ENCODE measurements around the gene DHRSX.
"Not testable (repeated sequence)": the region's sequence is repeated elsewhere in the genome, so short reads cannot be mapped to it uniquely, and the experiment has no call there.

The DHRSX gene

DNA sequence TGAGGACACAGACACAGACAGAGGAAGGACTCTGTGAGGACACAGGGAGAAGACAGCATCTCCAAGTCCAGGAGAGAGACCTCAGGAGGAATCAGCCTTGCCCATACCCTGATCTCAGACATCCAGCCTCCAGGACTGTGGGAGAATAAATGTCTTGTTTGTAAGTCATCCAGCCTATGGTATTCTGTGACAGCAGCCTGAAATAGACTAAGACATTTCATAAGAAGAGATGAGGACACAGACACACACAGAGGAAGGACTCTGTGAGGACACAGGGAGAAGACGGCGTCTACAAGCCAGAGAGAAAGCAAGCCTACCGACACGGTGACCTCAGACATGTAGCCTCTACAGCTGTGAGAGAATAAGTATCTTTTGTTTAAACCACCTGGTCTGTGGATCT lies 112.1 kb downstream of the DHRSX start:
- no peak for DNase-seq

DNA sequence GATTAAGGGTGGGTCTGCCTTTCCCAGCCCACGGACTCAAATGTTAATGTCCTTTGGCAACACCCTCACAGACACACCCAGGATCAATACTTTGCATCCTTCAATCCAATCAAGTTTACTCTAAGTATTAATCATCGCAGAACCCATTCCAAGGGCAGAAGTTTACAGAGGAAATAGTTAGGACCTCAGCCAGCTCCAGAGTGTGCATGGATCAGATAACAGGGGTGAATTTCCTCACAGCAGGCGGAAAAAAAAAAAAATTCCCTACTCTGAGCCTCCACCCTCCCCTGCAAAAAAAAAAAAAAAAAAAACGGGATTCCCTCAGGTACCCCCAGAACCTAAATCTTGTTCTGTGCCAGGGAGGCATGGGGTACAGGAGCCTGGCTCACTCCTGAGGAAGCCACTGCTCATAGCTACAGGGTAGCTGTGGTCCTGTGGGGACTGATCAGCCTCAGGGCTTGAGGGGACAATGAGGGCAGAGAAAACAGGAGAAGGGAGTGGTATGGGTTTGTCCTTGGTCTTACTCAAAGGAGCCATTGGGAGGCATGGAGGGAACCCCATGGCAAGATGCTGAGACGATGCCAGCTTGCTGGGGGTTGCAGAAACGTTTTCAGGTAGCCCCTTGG lies 113.0 kb downstream of the DHRSX start:
- DNase-seq: no peak

DNA sequence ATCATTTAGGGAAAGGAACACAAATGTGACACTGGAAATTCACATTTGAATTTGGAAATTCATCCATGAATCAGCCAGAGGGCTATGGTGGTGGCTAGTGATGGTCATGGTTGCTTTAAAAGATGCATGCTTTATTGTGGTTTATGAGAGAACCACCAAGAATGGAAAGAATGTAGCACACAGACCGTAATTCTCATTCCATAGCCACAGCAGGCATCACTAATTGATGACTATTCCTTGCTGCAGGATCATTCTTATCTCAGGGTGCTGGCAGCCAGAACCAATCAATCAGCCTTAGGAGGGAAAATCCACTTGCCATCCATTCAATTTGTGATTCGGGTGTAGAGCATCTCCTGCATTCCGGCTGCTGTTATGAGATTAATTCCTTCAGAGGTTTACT lies 115.6 kb downstream of the DHRSX start:
- no peak for DNase-seq

DNA sequence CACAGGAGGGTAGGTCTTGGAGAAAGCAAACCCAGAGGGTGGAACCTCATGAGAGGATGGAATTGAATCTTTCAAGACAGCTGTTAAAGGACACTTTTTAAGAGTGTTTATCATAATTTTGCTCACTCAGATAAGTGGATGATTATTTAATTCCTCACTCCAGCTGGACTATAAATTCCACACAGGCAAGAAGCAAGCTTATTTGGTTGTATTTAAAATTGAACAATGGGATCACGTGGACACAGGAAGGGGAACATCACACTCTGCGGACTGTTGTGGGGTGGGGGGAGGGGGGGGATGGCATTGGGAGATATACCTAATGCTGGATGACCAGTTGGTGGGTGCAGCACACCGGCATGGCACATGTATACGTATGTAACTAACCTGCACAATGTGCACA lies 116.3 kb downstream of the DHRSX start:
- no peak for DNase-seq

DNA sequence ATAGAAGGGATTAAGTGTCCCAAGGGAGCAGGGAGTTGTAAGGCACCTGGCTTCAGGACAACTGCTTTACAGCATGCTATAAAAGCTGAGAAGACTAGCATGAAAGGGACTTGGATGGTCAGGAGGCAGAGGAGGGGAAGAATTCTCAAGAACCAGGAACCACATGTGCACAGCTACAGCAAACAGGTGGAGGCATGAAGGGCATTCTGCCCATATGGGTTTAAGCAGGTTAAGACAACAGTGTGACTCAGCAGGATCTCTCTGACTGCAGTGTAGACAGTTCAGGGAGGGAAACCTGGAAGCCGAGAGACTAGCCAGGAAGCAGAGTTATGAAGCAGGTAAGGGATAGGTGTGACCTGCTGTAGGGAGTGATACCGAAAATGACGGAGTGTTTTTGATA lies 117.0 kb downstream of the DHRSX start:
- DNase-seq: no peak

DNA sequence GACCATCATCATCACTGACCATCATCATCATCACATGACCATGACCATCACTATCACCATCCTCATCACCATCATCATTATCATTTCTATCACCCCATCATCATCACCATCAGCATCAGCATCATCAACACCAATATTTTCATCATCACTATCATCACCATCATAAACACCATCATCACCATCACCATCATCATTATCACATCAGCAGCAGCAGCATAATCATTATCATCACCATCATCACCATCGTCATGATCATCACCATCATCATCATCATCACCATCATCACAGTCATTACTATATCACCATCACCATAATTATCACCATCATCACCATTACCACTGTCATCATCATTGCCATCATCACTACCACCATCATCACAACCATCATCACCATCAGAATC lies 117.6 kb downstream of the DHRSX start:
- DNase-seq: no peak

DNA sequence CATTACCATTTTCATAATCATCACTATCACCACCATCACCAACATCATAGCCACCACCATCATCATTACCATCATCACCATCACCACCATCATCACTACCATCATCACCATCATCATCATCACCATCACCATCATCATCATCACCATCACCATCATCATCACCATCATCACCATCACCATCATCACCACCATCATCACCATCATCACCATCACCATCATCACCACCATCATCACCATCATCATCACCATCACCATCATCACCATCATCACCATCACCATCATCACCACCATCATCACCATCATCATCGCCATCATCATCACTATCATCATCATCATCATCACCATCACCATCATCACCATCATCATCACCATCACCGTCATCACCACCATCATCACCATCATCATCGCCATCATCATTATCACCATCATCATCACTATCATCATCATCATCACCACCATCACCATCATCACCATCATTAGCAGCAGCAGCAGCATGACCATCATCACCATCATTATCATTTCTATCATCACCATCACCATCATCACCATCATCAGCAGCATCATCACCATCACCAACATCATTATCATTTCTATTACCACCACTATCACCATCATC lies 118.2 kb downstream of the DHRSX start:
- DNase-seq: not testable (repeated sequence)

DNA sequence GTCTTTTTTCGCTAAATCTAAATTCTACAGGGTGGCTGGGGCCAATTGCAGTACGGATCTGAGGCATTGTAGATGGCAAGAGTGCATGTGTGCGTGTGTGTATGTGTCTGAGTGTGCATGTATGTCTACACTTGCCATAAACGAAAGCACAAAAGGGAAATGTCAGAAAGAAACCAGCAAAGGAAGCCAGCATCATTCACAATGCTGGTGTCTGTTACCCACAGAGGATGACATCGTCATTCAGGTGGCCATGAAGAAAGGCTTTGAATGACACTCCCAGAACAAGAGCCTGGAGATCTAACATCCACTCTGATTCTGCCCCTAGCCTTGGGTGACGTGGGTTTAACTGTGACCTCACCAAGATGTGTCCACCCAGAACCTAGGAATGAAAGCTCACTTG lies 124.6 kb downstream of the DHRSX start:
- no peak for DNase-seq

DNA sequence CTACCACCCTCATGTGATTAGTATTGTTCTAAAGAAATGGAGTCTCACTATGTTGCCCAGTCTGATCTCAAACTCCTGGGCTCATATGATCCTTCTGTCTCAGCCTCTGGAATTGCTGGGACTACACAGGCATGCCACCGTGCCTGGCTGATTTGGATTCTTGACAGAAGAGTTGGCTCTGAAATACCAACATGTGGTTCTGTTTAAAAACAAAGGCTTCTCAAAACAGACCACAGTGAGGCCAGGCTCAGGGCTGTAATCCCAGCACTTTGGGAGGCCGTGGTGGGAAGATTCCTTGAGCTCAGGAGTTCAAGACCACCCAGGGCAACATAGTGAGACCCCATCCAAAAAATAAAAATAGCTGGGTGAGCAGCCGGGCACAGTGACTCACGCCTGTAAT lies 126.7 kb downstream of the DHRSX start:
- no peak for DNase-seq

DNA sequence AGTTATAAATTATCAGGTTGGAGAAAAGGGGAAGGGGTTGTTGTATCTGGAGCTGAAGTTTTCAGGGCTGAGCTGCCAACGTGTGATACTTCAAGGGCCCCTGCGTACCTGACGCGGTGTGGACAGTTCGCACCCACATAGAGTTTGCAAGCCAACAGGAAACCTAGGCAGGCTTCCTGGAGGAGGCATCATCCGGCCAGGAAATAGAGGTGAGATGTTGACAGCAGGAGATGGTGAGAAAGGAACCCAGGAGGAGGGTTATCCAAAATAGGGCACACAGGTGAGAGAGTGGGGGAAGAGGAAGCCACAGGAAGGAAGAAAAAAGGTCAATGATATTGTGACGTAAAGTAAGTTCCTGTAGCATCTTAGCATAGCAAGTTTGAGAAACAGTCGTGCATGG lies 127.2 kb downstream of the DHRSX start:
- DNase-seq: peak in 1 of 2 donors; percentile 20

DNA sequence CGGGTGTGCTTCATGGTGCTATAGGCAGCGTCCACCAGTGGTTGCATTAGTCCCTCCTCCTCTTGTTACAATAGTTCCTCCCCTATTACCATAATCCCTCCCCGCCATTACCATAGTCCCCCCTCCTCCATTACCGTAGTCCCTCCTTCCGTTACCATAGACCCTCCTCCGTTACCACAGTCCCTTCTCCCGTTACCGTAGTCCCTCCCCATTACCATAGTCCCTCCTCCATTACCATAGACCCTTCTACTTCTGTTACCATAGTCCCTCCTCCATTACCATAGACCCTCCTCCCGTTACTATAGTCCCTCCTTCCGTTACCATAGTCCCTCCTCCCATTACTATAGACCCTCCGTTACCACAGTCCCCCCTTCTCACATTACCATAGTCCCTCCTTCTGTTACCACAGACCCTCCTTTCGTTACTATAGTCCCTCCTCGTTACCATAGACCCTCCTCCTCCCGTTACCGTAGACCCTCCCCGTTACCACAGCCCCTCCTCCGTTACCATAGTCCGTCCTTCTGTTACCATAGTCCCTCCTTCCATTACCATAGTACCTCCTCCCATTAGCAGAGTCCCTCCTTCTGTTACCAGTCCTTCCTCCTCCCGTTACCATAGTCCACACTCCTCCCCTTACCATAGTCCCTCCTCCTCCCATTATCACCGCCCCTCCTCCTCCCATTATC lies 129.6 kb downstream of the DHRSX start:
- no peak for DNase-seq

DNA sequence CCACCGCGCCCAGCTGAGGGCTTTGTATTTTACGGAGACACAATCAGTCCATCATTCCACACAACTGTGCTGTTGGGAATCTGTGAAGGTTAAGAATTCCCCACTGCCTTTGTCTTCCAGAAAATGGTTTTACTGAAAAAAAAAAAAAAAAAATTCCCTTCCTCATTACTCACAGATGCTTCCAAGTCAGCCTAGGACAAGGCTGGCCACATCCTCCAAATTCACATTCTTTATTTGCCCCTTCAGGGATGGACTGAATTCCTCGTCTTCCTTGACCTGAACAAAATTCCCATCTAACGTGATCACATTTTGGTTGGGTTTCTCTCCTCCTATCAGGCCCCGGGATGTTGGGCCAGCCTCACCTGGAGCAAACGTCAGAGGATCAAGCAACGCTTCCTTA lies 130.3 kb downstream of the DHRSX start:
- DNase-seq: no peak

DNA sequence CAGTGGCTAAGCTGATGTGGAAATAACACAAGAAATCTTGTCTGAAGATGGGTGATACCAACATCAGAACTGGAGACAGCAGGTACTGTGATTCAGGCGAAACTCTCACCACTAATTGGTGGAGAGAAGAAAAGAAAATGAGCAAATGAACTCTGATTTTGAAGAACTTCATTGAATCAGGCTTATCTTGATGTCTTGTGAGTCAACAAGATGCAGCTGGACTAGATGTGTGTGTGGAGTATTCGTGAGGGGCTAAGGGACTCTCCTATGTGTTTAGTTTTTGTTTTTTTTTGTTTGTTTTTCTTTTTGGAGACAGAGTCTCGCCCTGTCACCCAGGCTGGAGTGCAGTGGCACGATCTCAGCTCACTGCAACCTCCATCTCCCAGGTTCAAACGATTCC lies 131.6 kb downstream of the DHRSX start:
- no peak for DNase-seq

DNA sequence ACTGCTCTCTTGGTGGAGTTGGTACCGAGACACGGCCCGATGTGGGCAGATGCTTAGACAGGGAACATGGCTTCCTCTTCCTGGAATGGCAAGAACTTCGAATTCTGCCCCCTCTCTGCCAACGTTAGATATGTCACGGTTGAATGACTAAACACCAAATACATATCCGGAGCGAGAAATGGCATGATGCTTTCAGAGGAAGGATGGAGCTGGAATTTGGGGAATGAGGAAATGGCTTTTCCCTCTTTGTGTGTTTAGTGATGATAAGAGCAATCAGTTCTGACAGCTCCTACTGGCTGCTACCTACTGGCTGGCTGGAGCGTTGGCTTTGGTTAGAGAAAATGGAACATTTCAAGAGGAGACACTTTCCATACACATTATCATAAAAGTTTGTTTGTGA lies 140.0 kb downstream of the DHRSX start:
- no peak for DNase-seq

DNA sequence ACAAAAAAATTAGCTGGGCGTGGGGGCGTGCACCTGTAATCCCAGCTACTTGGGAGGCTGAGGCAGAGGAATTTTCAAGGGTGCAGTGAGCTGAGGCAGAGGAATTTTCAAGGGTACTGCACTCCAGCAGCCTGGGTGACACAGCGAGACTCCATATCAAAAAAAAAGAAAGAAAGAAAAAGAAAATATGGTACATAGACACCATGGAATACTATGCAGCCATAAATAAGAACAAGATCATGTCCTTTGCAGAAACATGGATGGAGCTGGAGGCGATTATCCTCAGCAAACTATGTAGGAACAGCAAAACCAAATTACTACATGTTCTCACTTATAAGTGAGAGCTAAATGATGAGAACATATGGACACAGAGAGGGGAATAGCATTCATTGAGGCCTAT lies 141.3 kb downstream of the DHRSX start:
- not testable (repeated sequence) for DNase-seq

DNA sequence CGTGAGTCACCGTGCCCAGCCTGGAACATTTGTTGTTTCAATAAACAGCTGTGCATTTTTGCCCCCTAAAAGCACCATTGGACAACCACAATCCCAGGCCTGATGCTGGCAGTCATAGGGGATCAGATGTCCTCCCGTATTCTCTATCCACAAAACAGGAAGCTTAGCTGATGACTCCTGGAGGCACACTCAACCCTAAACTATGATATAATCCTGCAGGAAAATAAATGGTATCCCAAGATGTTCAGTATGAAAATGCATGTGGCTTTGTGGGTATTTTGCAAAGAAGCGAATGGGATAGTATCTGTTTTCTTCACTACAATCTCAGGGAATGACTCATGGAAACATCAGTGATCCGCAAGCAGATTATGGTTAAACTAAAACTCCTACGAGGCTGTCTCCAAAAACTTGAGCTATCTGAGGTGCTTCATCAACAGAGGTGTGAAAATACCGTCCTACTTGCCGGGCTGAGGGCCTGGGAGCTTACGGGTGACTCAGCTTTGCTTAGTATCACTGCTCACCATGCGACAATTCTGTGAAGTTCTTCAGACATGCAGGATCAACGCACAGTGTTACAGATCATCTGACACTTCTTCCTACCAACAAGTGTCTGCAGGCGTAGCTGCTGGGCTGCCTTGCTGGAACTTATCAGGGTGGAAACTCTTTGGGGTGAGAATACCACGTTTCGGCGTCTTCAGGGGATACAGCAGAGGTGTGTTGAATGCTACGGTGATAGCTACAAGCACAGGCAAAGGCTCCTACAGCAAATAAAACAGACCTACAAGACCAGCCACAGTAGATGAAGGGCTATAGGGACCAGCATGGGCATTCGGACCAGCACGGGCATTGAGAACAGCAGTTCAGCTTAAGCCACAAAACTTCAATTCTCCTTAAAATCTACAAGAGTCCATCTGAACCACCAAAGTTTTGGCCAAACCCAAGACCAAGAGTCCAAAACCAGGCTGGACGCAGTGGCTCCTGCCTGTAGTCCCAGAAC lies 148.5 kb downstream of the DHRSX start:
- DNase-seq: no peak

DNA sequence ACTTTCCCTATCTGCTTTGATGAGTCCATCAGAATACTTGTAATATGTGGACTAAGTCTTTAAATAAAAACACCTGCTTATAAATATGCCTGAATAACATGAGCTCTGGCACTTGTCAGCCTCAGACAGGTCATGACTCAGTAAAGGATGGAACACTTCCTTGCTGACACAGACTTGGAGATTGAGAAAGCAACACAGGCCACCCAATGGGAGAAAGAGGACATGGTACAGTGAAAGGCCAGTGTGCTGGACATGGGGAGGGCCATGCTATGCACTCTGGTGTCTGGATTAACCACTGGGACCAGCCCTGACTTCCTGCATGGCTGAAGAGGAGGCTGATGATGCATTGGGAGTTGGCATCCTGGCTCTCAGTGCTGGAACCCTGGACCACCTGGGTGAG lies 149.5 kb downstream of the DHRSX start:
- no peak for DNase-seq

DNA sequence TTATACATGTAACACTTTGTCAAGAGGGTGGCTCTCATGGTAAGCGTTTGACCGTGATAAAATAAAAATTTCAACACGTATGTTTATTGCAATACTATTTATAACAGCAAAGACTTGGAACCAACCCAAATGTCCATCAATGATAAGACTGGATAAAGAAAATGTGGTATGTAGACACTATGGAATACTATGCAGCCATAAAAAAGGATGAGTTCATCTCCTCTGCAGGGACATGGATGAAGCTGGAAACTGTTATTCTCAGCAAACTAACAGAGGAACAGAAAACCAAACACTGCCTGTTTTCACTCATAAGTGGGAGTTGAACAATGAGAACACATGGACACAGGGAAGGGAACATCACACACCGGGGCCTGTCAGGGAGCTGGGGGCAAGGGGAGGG lies 150.1 kb downstream of the DHRSX start:
- DNase-seq: not testable (repeated sequence)

DNA sequence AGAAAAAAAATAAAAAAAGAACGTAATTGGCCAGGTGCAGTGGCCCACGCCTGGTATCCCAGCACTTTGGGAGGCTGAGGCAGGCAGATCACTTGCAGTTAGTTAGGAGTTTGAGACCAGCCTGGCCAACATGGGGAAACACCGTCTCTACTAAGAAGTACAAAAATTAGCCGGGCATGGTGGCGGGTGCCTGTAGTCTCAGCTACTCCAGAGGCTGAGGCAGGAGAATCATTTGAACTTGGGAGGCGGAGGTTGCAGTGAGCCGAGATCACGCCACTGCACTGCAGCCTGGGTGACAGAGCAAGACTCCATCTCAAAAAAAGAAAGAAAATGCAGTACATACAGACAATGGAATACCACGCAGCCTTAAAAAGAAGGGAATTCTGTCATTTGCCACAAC lies 150.7 kb downstream of the DHRSX start:
- not testable (repeated sequence) for DNase-seq

DNA sequence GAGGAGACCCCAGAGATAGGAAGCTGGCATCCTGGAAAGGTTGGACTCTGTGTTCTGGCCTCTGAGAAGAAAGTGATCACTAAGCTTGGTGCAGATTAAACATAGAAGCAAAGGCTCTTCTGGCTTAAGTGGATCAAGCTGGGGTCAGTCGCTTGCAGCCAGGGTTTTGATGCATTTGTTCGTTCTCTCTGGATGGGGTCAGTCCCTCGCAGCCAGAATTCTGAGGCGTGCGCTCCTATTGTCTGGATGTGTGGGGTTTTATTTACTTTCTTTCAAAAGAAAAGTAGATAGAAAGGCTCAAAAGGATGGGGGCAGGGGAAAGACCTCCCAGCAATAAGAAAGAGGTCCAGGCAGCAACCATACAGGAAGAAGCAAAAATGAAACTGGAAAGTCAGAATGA lies 152.6 kb downstream of the DHRSX start:
- no peak for DNase-seq

DNA sequence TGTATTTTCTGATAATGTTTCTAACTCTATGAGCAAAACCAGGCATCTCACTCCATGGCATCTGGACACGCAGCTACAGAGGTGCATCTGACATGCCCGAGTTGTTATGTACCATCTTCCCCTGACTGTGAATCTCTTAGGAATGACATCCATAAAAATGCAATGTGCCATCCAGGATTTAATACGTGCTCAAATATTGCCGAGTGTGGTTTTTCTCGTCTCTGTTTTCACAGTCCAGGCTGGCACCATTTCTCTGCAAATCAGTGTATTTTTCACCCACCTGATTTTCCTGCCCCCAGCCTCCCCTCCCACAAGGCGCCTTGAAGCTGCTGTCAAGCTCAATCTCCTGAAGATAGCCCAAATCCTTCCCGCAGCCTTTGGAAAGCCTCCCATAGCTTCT lies 154.6 kb downstream of the DHRSX start:
- DNase-seq: no peak

DNA sequence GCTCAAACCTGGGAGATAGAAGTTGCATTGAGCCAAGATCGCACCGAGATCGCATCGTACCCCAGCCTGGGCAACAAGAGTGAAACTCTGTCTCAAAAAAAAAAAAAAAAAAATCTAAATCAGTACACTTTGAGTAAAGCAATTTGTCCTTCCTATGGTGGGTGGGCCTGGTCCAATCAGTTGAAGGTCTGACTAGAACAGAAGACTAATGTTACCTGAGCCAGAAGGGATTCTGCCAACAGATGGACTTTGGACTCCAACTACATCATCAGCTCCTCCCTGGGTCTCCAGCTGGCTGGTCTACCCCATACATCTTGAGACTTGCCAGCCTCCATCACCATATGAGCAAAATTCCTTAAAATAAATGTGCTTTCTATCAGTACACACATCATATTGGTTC lies 155.2 kb downstream of the DHRSX start:
- no peak for DNase-seq

DNA sequence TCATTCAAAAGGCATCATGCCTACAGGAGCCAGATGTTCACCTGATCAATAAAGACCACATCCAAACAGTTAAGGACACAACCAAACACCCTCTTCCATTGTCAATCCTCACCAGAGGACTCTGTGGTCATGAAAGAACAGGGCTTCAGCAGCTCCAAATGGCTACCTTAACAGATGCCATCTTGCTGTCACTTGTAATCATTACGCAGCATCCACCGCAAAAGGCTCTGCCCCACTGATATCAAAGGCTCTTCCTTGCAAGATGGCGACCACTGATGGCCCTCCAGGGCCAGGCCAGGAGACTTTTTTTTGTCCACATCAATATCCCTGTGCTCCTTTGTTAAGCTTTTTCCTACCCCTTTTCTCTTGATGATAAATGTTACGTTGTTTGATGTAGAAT lies 157.4 kb downstream of the DHRSX start:
- DNase-seq: no peak

All from CD4-positive, alpha-beta T cell treated with Interleukin-4 for 1 hour (primary cell).